HG03521 (cell line): ENCODE data around the gene SRGN.
"Not testable (repeated sequence)": the region's sequence is repeated elsewhere in the genome, so short reads cannot be mapped to it uniquely, and the experiment has no call there.

Source experiments
- ATAC-seq: cut with Tn5 transposase; IDR thresholded peaks from one replicate; pipeline ENCODE4 v1.9.1; 2021; ENCODE audit warnings: mild to moderate bottlenecking, moderate library complexity; ENCODE audit not compliant: unreplicated experiment

The SRGN gene

GRCh38 chr10:69087590-69088470 is at the start of gene SRGN:
SRGN (plus strand) TSS chr10:69088103; CDS start chr10:69088158, 55 bp downstream.
- ATAC-seq = peak; percentile 39

GRCh38 chr10:69040904-69041303 is 47.0 kb upstream of the SRGN start:
- ATAC-seq = not testable (repeated sequence)

GRCh38 chr10:69042417-69042816 is 45.5 kb upstream of the SRGN start:
- ATAC-seq = no peak

GRCh38 chr10:69042838-69043237 is 45.1 kb upstream of the SRGN start:
- no peak for ATAC-seq

GRCh38 chr10:69043931-69044531 is 43.9 kb upstream of the SRGN start:
- peak; percentile 44 for ATAC-seq

- ATAC-seq = peak; percentile 2
These were observed 43.4 kb upstream of the SRGN start for GRCh38 chr10:69044546-69044945.

GRCh38 chr10:69045441-69046300 is 42.2 kb upstream of the SRGN start:
- peak; percentile 47 for ATAC-seq

- ATAC-seq = no peak
These were observed 40.6 kb upstream of the SRGN start for GRCh38 chr10:69047111-69047832.

GRCh38 chr10:69048103-69048502 is 39.8 kb upstream of the SRGN start:
- no peak for ATAC-seq

- ATAC-seq = no peak
These were observed 38.3 kb upstream of the SRGN start for GRCh38 chr10:69049566-69049961.

GRCh38 chr10:69051303-69051702 is 36.6 kb upstream of the SRGN start:
- ATAC-seq = no peak

- ATAC-seq = no peak
These were observed 36.0 kb upstream of the SRGN start for GRCh38 chr10:69051710-69052487.

- no peak for ATAC-seq
These were observed 35.2 kb upstream of the SRGN start for GRCh38 chr10:69052736-69053135.

GRCh38 chr10:69055241-69055640 is 32.7 kb upstream of the SRGN start:
- ATAC-seq = no peak

GRCh38 chr10:69056129-69056528 is 31.8 kb upstream of the SRGN start:
- ATAC-seq = no peak

GRCh38 chr10:69056536-69057260 is 31.2 kb upstream of the SRGN start:
- no peak for ATAC-seq

- ATAC-seq = no peak
These were observed 30.5 kb upstream of the SRGN start for GRCh38 chr10:69057261-69057950.

- ATAC-seq = no peak
These were observed 30.0 kb upstream of the SRGN start for GRCh38 chr10:69057951-69058297.
